ENCODE measurements around the gene SLC44A3.

SLC44A3 gene

GRCh38 chr1:94864821-94865220, 44.7 kb downstream of the SLC44A3 start:
- DNase-seq (ENCODE audit: low read depth): no peak
- no peak for TF ChIP-seq CTCF (IDR thresholded peaks at IDR 0.05; ENCODE audit: insufficient read depth, low read depth, low read length, missing control alignments)
- no peak overlapping the region for H3K4me3 ChIP-seq (ENCODE audit: low read length)

GRCh38 chr1:94865360-94865759, 45.2 kb downstream of the SLC44A3 start:
- no peak overlapping the region for H3K4me3 ChIP-seq (ENCODE audit: low read length)
- TF ChIP-seq CTCF (IDR thresholded peaks at IDR 0.05; ENCODE audit: insufficient read depth, low read depth, low read length, missing control alignments): no peak
- DNase-seq (ENCODE audit: low read depth): no peak

GRCh38 chr1:94866164-94866807, 46.1 kb downstream of the SLC44A3 start:
- H3K4me3 ChIP-seq (ENCODE audit: low read length): no peak overlapping the region
- TF ChIP-seq CTCF (IDR thresholded peaks at IDR 0.05; ENCODE audit: insufficient read depth, low read depth, low read length, missing control alignments): no peak
- DNase-seq (ENCODE audit: low read depth): no peak

- no peak for TF ChIP-seq CTCF (IDR thresholded peaks at IDR 0.05; ENCODE audit: insufficient read depth, low read depth, low read length, missing control alignments)
- no peak for DNase-seq (ENCODE audit: low read depth)
- no peak overlapping the region for H3K4me3 ChIP-seq (ENCODE audit: low read length)
Measured at GRCh38 chr1:94871031-94871430, 50.9 kb downstream of the SLC44A3 start.

- TF ChIP-seq CTCF (IDR thresholded peaks at IDR 0.05; ENCODE audit: insufficient read depth, low read depth, low read length, missing control alignments): no peak
- no peak for DNase-seq (ENCODE audit: low read depth)
- no peak overlapping the region for H3K4me3 ChIP-seq (ENCODE audit: low read length)
Measured at GRCh38 chr1:94872771-94873495, 52.8 kb downstream of the SLC44A3 start.

- DNase-seq (ENCODE audit: low read depth): peak; percentile 67
- H3K4me3 ChIP-seq (ENCODE audit: low read length): no peak overlapping the region
- no peak for TF ChIP-seq CTCF (IDR thresholded peaks at IDR 0.05; ENCODE audit: insufficient read depth, low read depth, low read length, missing control alignments)
Measured at GRCh38 chr1:94873520-94874351, 53.6 kb downstream of the SLC44A3 start.

Data from epithelial cell of esophagus (primary cell).